ENCODE results near the gene FAM200C. TPM values are rescaled to one million over a fixed set of nuclear protein-coding genes. Genes with fewer than 3 reads are reported as not detected.

The FAM200C gene
- total and polyA plus RNA-seq, 2 experiments from 2014 or later: 3.0 to 5.3 TPM

DNA sequence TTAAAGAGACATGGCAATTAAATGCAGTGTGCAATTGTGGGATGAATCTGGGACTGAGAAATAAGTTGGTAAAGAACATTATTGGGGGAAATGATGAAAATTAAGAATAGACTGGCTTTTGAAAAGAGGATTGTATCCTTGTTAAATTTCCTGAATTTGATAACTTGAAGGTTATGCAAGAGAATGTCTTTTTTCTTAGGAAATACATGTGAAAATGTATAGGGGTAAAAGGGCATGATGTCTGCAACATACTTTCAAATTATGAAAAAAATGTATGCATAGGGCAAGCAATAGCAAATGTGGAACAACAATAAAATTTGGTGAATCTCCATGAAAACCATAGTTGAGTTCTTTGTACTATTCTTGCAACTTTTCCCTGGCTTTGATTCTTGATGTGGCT is 45.9 kb upstream of the FAM200C start:
- Histone ChIP-seq H3K4me2 (no peak overlapping the region), H3K36me3 (replicated peaks; ENCODE audit: insufficient read depth, low read depth) (no peaks in the 10 kb centered on the region), H3K4me3 (no peak overlapping the region), H3K79me2 (no peaks in the 10 kb centered on the region), H3K9me3 (ENCODE audit: low read depth) (no peaks in the 10 kb centered on the region), H3K4me1 (ENCODE audit: insufficient read depth) (no peaks in the 10 kb centered on the region), H4K20me1 (ENCODE audit: insufficient read depth, poor library complexity, severe bottlenecking) (no peaks in the 10 kb centered on the region), H3K27ac (no peak overlapping the region), H3K27me3 (no peaks in the 10 kb centered on the region), H2AFZ (no peak overlapping the region), H3K9me2 (replicated peaks; ENCODE audit: insufficient read depth) (no peaks in the 10 kb centered on the region)
- TF ChIP-seq EZH2phosphoT487 (IDR thresholded peaks at IDR 0.05; ENCODE audit: low read depth, severe bottlenecking, unreplicated experiment): no peak
- no peak for TF ChIP-seq CTCF (IDR thresholded peaks at IDR 0.05; ENCODE audit: poor library complexity)
- DNase-seq (ENCODE audit: low spot score): no peak

DNA sequence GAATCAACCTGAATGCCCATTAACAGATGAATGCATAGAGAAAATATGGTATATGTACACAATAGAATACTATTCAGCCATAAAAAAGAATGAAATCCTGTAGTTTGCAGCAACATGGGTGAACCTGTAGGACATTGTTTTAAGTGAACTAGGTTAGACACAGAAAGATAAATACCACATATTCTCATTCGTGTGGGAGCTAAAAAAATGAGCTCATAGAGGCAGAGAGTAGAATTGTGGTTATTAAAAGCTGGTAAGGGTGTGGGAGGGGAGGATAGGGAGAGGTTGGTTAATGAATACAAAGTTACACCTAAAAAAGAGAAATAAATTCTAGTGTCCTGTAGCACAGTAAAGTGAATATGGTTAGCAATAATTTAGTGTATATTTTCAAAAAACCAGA is 45.3 kb upstream of the FAM200C start:
- WGBS (ENCODE audit: low lambda C conversion rate, missing lambda C conversion rate): 85% methylated on average over 1 of the region's 1 CpG

DNA sequence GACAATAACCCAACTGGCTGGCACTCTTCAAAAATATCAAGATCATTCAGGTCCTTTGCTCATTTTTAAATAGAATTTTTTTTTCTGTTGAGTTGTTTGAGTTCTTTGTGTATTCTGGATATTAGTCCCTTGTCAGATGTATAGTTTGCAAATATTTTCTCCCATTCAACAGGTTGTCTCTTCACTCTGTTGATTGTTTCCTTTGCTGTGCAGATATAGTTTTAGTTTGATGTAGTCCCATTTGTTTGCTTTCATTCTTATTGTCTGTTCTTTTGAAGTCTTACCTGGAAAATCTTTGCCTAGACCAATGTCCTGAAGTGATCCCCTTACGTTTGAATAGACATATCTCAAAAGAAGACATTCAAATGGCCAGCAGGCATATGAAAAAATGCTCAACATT is 44.6 kb upstream of the FAM200C start:
- TF ChIP-seq EZH2phosphoT487 (IDR thresholded peaks at IDR 0.05; ENCODE audit: low read depth, severe bottlenecking, unreplicated experiment) (no peak), EZH2 (IDR thresholded peaks at IDR 0.05; ENCODE audit: borderline replicate concordance) (no peak), CTCF (IDR thresholded peaks at IDR 0.05; ENCODE audit: poor library complexity) (no peak)
- H3K4me3 ChIP-seq: no peak overlapping the region
- no peaks in the 10 kb centered on the region for H3K9me2 ChIP-seq (replicated peaks; ENCODE audit: insufficient read depth)
- no peaks in the 10 kb centered on the region for H4K20me1 ChIP-seq (ENCODE audit: insufficient read depth, poor library complexity, severe bottlenecking)
- DNase-seq (ENCODE audit: low spot score): no peak
- H2AFZ ChIP-seq: no peak overlapping the region
- no peaks in the 10 kb centered on the region for H3K79me2 ChIP-seq
- no peaks in the 10 kb centered on the region for H3K27me3 ChIP-seq
- H3K36me3 ChIP-seq (replicated peaks; ENCODE audit: insufficient read depth, low read depth): no peaks in the 10 kb centered on the region
- no peak overlapping the region for H3K4me2 ChIP-seq
- 80% methylated on average over 1 of the region's 1 CpG for WGBS (ENCODE audit: low lambda C conversion rate, missing lambda C conversion rate)
- no peak overlapping the region for H3K27ac ChIP-seq
- no peaks in the 10 kb centered on the region for H3K4me1 ChIP-seq (ENCODE audit: insufficient read depth)
- no peaks in the 10 kb centered on the region for H3K9me3 ChIP-seq (ENCODE audit: low read depth)

More for the DNA sequence above, 45.3 kb upstream of the FAM200C start:
- Histone ChIP-seq H3K9me2 (replicated peaks; ENCODE audit: insufficient read depth) (no peaks in the 10 kb centered on the region), H3K79me2 (no peaks in the 10 kb centered on the region), H3K27me3 (no peaks in the 10 kb centered on the region), H3K4me3 (no peak overlapping the region), H3K27ac (no peak overlapping the region), H2AFZ (no peak overlapping the region), H3K36me3 (replicated peaks; ENCODE audit: insufficient read depth, low read depth) (no peaks in the 10 kb centered on the region), H4K20me1 (ENCODE audit: insufficient read depth, poor library complexity, severe bottlenecking) (no peaks in the 10 kb centered on the region), H3K4me2 (no peak overlapping the region), H3K4me1 (ENCODE audit: insufficient read depth) (no peaks in the 10 kb centered on the region), H3K9me3 (ENCODE audit: low read depth) (no peaks in the 10 kb centered on the region)
- DNase-seq (ENCODE audit: low spot score): no peak
- TF ChIP-seq EZH2phosphoT487 (IDR thresholded peaks at IDR 0.05; ENCODE audit: low read depth, severe bottlenecking, unreplicated experiment) (no peak), CTCF (IDR thresholded peaks at IDR 0.05; ENCODE audit: poor library complexity) (no peak), EZH2 (IDR thresholded peaks at IDR 0.05; ENCODE audit: borderline replicate concordance) (no peak)

GRCh38 chr5:160442824-160443431 is 43.1 kb upstream of the FAM200C start:
- Histone ChIP-seq H3K36me3 (replicated peaks; ENCODE audit: insufficient read depth, low read depth) (no peaks in the 10 kb centered on the region), H3K9me2 (replicated peaks; ENCODE audit: insufficient read depth) (no peaks in the 10 kb centered on the region), H3K4me2 (no peak overlapping the region), H4K20me1 (ENCODE audit: insufficient read depth, poor library complexity, severe bottlenecking) (no peaks in the 10 kb centered on the region), H3K27me3 (no peaks in the 10 kb centered on the region), H2AFZ (no peak overlapping the region), H3K27ac (no peak overlapping the region), H3K79me2 (no peaks in the 10 kb centered on the region), H3K4me1 (ENCODE audit: insufficient read depth) (no peaks in the 10 kb centered on the region), H3K4me3 (no peak overlapping the region), H3K9me3 (ENCODE audit: low read depth) (no peaks in the 10 kb centered on the region)
- 94% methylated on average over 4 of the region's 4 CpGs for WGBS (ENCODE audit: low lambda C conversion rate, missing lambda C conversion rate)
- DNase-seq (ENCODE audit: low spot score): no peak
- TF ChIP-seq EZH2 (IDR thresholded peaks at IDR 0.05; ENCODE audit: borderline replicate concordance): no peak
- no peak for TF ChIP-seq EZH2phosphoT487 (IDR thresholded peaks at IDR 0.05; ENCODE audit: low read depth, severe bottlenecking, unreplicated experiment)
- no peak for TF ChIP-seq CTCF (IDR thresholded peaks at IDR 0.05; ENCODE audit: poor library complexity)

Measured in hepatocyte (in vitro differentiated cells).